Left kidney (tissue), 2 donors: ENCODE measurements around the gene GATA5. TPM values are rescaled to one million over a fixed set of nuclear protein-coding genes. Genes with fewer than 3 reads are reported as not detected.

ENCODE experiments used
- DNase-seq: peaks from one replicate; pipeline ENCODE4 v3.0.0-alpha.2; 2013
- polyA plus RNA-seq: library from polyadenylated mRNA; unstranded; fragments of 120-200 nt; gene quantifications from one replicate; pipeline ENCODE4 v1.2.1, GENCODE V29; 2013; ENCODE audit not compliant: insufficient read length

GATA5 gene
- polyA plus RNA-seq, 1 donor, result 6.9 TPM

GRCh38 chr20:62487561-62488354 lies 12.0 kb upstream of the GATA5 start:
- no peak for DNase-seq

GRCh38 chr20:62487118-62487517 lies 11.3 kb upstream of the GATA5 start:
- no peak for DNase-seq

DNA sequence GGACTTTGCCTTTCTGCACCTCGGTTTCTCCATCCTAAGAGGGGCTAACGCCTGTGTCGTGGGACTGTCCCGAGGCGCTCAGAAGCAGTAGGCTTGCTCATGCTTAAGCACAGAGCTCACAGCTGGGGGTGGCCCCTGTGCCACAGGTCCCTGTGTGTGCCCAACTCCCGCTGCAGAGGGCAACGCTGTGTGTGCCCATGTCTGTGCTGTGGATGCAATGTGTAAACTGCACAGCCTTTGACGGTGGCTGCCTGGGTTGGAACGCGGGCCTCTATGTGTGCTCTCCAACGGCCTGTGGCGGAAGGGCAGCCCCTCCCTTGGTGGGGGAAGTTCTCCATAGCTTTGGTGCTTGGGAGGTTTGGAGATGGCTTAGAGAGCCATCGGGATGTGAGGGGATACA lies 10.7 kb upstream of the GATA5 start:
- DNase-seq, result no peak

DNA sequence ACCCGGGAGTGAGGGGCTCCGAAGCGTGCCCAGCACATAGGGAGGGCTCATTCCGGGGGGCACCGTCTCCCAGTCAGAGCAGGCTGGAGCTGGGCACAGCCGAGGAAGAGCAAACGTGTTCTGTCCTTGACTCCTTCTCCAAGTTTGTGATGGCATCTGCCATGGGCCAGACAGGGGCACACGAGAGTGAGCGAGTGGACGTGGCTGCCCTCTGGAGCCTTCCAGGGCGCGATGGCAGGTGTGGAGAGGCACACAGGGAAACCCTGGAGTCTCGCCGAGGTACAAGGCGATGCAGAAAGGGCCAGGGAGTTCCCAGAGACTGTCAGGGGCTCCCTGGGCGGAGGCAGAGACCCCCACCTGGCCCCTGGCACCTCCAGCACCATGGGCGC lies 9.9 kb upstream of the GATA5 start:
- no peak for DNase-seq

GRCh38 chr20:62485062-62485700 lies 9.4 kb upstream of the GATA5 start:
- DNase-seq, result peak; percentile 73

GRCh38 chr20:62484478-62484877 lies 8.7 kb upstream of the GATA5 start:
- no peak for DNase-seq

DNA sequence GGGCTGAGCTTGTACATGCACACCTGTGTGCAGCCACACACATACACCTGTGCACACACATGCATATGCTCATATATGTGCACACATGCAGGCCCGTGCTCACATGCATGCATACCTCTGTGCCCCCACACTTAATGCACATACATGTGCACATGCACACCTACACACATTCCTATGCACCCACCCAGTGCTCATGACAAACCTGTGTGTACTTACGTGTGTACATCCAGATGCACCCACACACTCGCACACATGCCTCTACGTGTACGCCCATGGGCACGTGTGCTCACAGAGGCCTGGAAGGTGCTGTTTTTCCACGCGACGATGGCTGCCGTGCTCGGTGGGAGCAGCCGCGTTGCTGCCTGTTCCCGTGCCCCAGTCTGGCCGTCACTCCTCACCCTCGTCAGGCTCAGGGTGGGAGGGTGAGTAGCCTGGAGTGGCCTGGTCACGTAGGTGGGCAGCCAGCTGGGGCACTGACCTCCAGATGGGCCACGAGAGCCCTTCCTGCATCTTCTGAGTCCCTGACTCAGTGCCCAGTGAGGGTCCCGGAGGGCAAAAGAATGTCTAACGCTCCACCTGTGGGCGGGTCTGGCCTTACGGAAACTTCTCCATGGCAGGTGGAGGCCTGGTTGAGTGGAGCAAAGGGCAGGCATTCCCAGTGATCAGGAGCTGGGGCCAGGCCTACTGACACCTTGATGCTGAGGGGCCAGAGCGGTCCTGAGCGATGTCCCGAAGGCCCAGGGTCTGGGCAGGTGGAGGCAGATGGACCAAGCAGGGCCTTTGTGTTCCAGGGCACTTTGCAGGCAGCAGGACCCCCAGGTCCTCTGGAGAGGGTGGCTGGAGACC lies 8.0 kb upstream of the GATA5 start:
- DNase-seq, result no peak

DNA sequence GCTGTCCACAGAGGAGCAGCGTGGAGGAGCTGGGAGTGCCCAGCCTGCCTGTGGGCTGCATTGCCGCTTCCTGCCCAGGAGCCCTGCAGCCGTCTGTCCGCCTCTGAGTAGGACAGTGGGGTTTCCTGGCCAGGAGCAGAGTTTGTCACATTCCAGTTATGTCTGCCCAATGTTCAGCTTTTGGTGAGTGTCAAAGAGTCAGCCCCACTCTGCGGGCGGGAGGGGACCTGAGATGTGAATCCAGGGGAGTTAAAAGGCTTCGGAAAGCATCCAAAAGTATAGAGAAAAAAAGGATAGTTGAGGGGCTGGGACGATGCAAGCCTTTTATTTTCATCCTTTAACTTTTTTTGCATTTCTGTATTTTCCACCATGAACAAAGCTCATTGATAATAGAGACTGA lies 7.2 kb upstream of the GATA5 start:
- no peak for DNase-seq

GRCh38 chr20:62482146-62482809 lies 6.5 kb upstream of the GATA5 start:
- DNase-seq, result no peak

DNA sequence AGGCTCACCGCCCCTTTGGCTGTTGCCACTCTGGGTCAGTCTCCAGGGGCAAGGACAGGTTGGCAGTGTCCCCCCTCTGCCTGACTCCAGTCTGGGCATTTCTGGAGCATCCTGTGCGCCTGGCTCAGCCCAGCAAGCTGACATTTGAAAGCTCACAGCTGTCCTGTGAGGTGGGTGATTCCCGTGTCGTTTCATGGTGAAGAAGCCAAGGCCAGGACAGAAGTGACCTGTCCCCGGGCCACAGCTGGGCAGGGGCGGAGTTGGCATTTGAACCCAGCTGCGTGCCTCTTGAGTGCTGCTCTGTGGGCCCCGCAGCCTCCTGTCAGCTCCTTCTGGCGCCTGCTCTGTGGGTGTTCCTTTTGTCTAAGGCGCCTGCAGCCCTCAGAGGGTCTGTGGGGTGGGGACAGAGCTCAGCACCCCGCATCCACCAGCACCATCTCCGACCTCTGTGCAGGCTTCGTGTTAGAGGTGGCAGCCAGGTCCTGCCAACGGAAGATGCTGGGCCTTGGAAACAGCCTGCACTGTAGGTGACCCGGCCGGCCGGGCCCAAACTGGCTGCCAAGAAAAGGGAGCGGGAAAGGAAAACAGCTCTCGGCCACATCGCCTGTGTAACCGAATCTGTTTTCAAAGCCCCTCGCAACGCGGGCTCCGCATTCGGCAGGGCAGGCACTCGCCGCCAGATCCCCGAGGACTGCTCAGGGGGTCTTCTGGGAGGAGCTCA lies 5.8 kb upstream of the GATA5 start:
- peak; percentile 69 for DNase-seq

- no peak for DNase-seq
These were observed 4.5 kb upstream of the GATA5 start for GRCh38 chr20:62480318-62480717.

DNA sequence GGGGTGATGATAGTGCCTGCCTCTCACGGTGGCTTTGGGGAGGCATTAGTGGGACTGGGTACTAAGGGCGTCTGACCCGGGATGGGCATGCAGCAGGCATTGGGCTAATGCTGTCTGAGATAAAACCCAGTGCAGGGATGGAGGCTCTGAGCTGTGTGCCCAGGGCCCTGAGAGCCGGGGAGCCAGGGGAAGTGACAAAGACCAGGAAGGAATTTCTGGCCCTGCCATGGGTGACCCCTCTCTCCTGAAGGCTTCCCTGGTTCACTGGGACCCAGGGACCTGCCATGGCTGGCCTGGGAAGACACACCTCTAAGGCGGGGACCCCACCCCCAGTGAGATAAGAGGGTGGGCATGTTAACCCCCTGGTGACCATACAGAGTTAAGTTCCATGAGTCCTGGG lies 3.9 kb upstream of the GATA5 start:
- DNase-seq, result no peak

DNA sequence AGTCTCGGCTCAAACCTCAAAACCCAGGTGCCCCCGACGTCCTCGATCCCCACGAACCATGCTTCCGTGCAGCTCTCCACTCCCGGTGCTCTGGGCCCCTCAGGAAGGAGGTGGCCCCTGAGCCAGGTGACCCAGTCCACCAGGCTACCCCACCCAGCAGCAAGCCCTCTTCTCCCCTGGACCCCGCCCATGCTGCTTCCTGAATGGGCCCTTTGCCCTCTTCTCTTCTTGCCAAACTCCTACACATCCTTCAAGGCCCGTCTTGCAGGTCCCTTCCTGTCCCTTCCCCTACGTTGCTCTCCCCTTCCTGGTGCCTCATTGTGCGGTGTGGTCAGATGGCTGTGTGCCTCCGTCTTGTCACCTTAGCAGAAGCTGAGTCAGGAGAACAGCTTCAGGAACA lies 3.4 kb upstream of the GATA5 start:
- DNase-seq, result no peak

DNA sequence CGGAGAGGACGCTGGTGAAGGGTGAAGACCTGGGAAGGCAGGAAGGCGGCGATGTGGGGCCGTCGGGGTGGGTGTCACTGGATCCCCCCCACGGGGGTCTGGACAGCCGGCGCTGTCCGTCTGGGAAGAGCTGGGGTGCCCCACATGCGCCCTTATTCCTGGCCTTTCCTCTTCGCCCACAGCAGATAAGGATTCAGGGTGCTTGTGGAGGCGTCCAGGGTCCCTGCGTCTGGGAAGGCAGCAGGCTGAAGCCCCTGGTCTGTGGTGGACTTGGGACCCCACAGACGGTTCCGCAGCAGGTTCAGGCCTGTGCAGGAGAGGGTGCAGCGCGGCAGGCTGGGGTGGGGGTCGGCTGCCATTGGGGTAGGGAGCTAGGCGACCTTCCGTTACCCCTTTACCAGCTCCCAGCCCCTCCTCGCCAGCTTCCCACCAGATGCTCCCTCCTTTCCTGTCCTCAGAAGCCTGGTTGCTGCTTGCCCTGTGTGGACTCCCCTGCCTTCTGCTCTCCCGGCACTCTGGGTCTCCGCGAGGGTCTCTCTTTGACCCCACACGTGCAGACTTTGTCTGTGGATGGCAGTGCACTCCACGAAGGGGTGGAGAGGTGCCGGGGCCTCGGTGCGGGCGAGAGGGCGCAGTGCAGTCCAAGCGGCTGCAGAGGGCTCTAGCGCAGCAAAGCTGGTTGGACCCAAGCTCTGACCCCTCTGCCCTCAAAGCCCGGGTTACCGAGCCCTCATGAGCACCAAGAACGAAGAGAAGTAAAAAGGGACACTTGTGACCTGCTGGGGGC lies 2.1 kb upstream of the GATA5 start:
- no peak for DNase-seq

DNA sequence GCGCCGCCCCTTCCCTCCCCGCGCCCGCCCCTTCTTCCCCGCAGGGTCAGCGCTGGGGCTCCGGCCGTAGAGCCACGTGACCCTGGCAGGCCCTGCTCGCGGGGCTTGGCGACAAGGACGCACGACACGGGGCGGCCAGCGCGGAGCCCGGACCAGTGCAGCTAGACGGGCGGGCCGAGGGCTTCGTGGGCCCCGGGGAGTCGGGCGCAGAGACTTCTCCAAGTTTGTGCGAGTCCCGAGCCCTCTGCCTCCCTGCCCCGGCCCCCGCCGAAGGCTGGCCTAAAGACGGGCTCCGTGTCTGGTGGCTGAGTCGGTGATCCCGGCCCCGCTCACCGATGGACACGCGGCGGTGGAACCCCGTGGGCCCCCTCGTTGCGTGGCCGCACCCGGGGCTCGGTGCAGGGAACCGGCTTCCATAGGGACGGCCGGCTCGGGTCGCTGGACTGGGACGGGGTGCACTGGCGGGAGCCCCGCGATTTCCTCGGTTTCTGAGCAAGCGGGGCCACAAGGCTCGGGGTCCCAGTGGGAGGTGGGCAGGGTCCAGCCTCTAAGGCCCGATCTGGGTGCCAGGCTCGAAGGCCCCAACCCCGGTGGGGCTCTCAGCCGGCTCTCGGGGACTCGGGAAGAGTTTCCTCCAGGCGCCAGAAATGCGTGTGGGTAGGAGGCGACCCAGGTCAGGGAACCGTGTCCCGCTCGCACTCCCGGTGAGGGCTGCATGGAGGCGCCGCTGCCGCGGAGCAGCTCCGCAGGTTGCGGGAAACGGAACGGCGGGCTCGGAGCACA lies 452 bp upstream of the GATA5 start:
- no peak for DNase-seq

DNA sequence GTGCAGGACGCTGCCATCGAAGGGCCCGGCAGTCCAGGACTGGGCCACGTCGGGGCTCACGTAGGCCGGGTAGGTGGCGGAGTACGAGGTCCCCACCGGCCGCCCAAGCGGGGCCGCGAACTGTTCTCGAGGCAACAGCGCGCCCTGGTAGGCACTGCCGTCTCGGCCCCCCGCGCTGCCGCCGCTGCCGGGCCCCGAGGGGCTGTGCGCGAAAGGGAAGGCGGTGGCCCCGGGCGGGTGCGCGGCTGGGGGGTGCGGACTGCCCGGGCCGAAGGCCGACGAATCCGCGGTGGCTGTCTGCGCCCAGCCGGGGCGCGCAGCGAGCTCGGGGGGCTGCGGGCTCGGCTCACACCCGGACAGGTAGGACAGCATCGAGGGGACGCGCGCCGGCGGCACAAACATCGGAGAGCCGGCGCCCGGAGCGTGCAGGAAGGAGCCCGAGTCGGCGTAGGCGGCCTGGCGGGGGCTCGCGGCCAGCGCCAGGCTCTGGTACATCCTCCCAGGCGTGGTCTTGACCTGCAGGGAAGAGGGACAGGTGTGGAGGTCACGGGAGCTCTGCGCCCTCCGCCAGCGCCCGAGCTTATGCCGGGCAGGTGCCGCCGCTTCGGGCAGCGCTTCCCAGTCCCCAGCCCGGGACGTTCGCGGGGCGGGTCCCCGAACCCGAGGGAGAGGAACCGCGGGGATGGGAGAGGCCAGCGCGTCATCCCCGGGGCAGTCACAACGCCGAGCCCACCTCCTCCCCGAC lies 596 bp downstream of the GATA5 start:
- DNase-seq, result no peak

DNA sequence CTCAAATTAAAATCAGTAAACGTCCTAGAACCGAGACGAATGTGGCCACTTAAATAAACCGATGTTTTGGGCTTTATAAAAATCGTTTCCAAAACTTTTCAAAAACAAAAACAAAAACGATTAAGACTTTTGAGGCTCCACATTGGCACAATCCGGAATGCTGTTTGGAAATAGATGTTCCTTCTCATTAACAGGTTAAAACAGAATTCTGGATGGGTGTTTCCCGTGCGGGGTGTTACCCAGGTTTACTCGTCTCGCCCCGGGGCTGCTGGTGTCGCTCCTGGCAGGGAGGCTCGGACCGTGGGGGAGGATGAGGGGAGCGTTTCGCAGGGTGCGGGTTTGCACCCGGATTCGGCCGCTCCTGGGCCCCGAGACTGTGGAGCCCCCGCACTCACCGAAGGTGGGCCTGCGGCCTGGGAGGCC lies 1.2 kb downstream of the GATA5 start:
- DNase-seq, result no peak

- DNase-seq, result no peak
These were observed 1.8 kb downstream of the GATA5 start for GRCh38 chr20:62473717-62474603.
